Stimulated activated CD4-positive, alpha-beta T cell treated with anti-CD3 and anti-CD28 coated beads, Interleukin-15, amount 100 ng/mL, for 1 hour (primary cell): Measurements from ENCODE around the gene CALD1.

Experiments
- DNase-seq, 2 donors: peaks; one replicate each; pipeline ENCODE4 v3.0.0-alpha.2; 2020; ENCODE audit warnings: low read depth in 1 of 2, low spot score in 1 of 2

Gene CALD1

GRCh38 chr7:134916171-134916883, 136.9 kb downstream of the CALD1 start:
- DNase-seq = no peak

GRCh38 chr7:134919240-134919641, 139.8 kb downstream of the CALD1 start:
- DNase-seq = no peak

DNA sequence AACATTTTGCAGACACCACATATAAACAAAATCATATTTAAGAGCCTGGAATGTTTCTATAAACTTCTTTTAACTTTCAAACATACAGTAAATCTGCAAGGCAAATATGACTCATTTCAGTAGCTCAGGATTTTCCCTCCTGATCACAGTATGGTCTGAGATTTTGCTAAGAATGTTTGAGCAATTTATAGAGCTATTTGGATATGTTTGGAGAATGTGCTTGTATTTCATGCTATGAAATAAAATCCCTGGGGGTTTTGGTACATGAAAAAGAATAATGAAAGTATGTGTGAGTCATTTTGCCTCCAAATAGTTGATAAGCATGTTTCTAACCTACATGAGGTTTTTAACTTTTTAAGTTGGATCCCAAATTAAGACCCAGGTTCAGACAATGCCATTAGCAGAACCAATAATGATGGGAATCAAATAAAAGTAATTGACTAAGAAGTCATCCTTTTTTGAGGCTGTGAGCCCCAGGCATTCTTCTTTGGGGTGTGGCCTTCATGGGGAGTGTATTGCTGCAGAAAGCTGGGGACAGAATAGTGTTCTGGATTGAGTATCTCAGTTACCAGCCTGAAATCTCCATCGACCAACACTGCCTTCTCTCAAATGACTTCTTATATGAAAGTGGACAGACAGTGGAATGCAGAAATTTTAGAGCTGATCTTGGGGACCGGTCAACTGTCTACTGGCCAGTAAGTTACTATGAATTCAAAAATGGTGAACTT, 140.8 kb downstream of the CALD1 start:
- no peak for DNase-seq

GRCh38 chr7:134922720-134923704, 143.6 kb downstream of the CALD1 start:
- no peak for DNase-seq

- DNase-seq = no peak
These were observed 146.3 kb downstream of the CALD1 start for GRCh38 chr7:134925766-134926165.

- no peak for DNase-seq
These were observed 147.0 kb downstream of the CALD1 start for GRCh38 chr7:134926396-134926795.

DNA sequence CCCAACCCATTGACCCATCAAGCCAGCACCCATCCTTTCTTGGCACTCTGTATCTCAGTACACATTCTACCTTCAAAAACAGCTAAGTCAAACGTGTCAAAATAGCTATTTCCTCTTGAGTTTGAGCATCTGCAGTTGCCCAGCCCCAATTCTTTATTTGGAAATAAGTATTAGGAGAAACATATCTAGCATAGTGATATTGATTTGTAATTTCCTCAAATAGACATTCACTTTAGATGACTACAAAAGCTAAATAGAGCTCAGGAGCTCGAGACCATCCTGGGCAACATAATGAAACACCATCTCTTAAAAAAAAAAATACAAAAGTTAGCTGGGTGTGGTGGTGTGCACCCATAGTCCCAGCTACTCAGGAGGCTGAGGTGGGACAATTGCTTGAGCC, 147.6 kb downstream of the CALD1 start:
- no peak for DNase-seq

DNA sequence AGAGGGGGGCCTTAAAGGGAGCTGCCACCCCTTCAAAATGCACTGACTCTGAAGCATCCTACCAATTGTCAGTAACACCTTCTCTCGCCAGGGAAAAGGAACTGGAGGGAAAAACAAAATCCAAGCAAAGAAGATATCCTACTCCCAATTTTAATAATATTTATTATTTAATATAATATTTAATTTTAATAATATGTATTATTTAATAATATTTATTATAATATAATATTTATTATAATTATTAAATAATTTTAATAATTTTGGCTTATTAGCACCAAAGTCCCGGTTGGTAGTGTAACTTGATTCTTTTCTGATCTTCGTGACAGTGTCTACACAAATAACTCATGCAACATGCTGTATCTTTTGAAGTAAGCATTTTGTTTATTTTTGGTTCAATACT, 148.3 kb downstream of the CALD1 start:
- DNase-seq = no peak

- DNase-seq = no peak
These were observed 149.1 kb downstream of the CALD1 start for GRCh38 chr7:134928554-134928953.

- DNase-seq = no peak
These were observed 152.1 kb downstream of the CALD1 start for GRCh38 chr7:134931487-134931886.

- DNase-seq = no peak
These were observed 153.4 kb downstream of the CALD1 start for GRCh38 chr7:134932707-134933370.

GRCh38 chr7:134933460-134934068, 154.1 kb downstream of the CALD1 start:
- DNase-seq = no peak

DNA sequence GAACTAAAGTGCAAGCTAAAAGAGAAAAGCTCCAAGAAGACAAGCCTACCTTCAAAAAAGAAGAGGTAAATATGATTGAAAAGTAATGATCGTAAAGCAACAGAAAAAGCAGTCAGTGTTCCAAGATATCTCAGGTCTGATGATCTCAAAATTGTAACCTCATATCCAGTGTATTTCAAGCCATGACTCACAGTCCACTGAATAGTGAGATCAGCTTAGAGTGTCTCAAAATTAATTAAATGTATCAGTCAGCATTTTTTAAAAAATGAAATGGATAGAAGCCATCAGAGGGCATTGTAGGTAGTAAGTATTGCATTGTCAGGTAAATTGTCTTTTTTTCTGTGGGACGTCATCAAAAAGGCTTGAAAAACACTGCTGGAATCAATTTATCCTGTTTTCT, 156.3 kb downstream of the CALD1 start:
- no peak for DNase-seq

DNA sequence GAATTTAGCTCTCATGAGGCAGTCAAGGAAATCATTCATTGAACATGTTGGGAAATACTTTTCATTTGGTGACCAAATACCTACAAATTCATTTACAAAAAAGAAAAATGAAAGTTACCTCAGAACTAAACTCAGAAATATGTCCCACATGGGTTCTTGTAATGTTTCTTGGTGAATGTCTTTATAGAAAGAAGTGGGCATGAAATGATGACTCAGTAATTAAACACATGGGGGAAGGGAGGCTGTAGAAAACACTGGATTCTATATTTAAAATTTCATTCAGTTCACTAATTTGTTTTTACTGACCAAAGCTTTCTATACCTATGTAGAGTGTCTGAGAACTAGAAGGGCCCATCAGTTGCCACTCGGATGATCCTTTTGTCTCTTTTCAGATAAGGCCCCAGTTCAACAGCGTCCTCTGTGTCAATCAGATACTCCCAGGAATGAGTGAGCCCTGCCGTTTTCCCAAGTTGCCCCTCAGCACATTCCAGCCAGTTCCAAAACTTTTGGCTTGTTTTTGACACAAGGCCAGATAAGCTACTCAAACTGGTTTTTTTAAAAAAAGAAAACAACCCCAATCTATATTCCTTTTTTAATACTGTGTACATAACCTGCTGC, 157.6 kb downstream of the CALD1 start:
- no peak for DNase-seq

DNA sequence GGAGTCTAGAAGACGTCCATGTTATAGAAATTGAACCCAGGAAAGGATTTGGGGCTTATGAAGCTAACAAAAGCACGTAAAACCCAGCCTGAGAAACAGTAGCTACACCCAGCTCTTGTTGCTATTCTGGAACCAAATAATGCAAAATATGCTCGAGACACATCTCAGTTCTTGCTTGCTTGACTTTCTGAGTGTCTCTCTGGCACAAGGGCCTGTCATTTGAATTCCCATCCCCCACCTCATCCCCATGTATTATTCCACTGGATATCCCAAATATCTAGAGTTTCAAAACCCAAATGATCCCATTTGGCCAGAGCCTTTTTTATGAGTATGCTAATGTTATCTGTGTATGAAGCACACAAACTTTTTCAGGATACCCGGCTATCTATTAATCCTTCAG, 158.7 kb downstream of the CALD1 start:
- no peak for DNase-seq

GRCh38 chr7:134939136-134939535, 159.7 kb downstream of the CALD1 start:
- no peak for DNase-seq

DNA sequence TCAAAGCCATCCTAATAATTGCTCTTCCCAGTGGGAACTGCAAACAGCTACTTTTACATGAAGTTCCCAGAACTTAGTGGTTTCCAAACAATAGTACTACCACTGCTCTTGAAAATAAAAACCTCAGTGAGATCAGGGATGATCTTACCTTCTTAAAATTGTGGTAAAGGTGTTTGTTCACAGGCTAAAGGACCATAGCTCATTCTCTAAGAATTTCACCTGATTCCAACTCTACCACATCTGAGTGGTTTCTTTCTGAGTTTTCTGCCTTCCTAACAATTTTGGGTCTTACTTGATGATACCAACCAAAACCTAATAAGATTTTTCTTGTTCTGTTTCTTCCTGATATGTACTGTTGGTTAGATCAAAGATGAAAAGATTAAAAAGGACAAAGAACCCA, 161.3 kb downstream of the CALD1 start:
- no peak for DNase-seq

- no peak for DNase-seq
These were observed 161.9 kb downstream of the CALD1 start for GRCh38 chr7:134941185-134941900.

- DNase-seq = no peak
These were observed 162.5 kb downstream of the CALD1 start for GRCh38 chr7:134941952-134942351.
